HG03108 (cell line): ENCODE data around the gene TRABD2B.

Experiments
- ATAC-seq: cut with Tn5 transposase; IDR thresholded peaks from one replicate; pipeline ENCODE4 v1.9.1; 2021; ENCODE audit warnings: moderate library complexity; ENCODE audit not compliant: unreplicated experiment

The TRABD2B gene

GRCh38 chr1:47765236-47765635 is 231.9 kb downstream of the TRABD2B start:
- no peak for ATAC-seq

- no peak for ATAC-seq
These were observed 232.6 kb downstream of the TRABD2B start for GRCh38 chr1:47764461-47765046.

- ATAC-seq = no peak
These were observed 233.5 kb downstream of the TRABD2B start for GRCh38 chr1:47763591-47764171.

GRCh38 chr1:47761974-47762373 is 235.2 kb downstream of the TRABD2B start:
- no peak for ATAC-seq

- no peak for ATAC-seq
These were observed 235.8 kb downstream of the TRABD2B start for GRCh38 chr1:47761201-47761930.

GRCh38 chr1:47759936-47760629 is 237.1 kb downstream of the TRABD2B start:
- no peak for ATAC-seq

GRCh38 chr1:47759251-47759935 is 237.8 kb downstream of the TRABD2B start:
- no peak for ATAC-seq

GRCh38 chr1:47758341-47759250 is 238.6 kb downstream of the TRABD2B start:
- ATAC-seq = no peak

GRCh38 chr1:47757226-47757975 is 239.8 kb downstream of the TRABD2B start:
- ATAC-seq = no peak

GRCh38 chr1:47756411-47756810 is 240.8 kb downstream of the TRABD2B start:
- ATAC-seq = no peak

- ATAC-seq = no peak
These were observed 241.2 kb downstream of the TRABD2B start for GRCh38 chr1:47756006-47756405.

GRCh38 chr1:47755101-47755990 is 241.8 kb downstream of the TRABD2B start:
- no peak for ATAC-seq

GRCh38 chr1:47754221-47754620 is 243.0 kb downstream of the TRABD2B start:
- no peak for ATAC-seq

- no peak for ATAC-seq
These were observed 243.4 kb downstream of the TRABD2B start for GRCh38 chr1:47753808-47754207.

GRCh38 chr1:47752559-47752958 is 244.6 kb downstream of the TRABD2B start:
- no peak for ATAC-seq

GRCh38 chr1:47751996-47752451 is 245.2 kb downstream of the TRABD2B start:
- no peak for ATAC-seq

GRCh38 chr1:47751193-47751592 is 246.0 kb downstream of the TRABD2B start:
- no peak for ATAC-seq
